Measurements from ENCODE around the gene ITIH4. TPM values are rescaled to one million over a fixed set of nuclear protein-coding genes. Genes with fewer than 3 reads are reported as not detected.

ITIH4 gene
- total RNA-seq, 2 donors from 2014 or later, result 6.0 to 6.2 TPM

DNA sequence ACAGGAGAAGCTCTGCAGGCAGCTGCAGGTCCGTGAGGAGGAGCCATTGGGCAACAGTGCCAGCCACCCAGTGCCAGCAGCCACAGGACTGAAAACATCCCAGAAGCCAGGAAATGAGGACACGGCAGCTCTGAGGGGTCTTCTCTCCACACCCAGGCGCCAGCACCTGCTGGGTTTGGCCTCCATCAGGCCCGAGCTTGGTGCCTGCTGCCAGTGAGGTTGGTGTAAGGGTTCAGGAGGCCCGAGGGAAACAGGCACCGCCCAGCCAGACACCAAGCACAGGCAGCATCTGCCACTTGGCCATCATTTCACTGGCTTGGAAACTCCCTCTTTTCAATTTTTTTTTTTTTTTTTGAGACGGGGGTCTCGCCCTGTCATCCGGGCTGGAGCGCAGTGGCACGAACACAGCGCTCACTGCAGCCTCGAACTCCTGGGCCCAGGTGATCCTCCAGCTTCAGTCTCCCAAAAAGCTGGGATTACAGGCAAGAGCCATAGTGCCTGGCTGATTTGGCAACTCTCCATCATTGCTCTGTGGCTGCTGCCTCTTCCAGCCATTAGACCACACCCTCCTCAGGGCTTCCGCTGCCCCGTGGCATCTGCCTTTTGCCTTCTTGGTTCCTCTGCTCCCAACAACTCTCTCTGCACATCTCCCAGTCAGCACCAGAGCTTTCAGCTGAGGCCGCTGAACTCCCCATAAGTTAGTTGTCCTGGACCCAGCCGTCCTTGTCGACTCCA is 37.3 kb downstream of the ITIH4 start:
- no peaks in the 10 kb centered on the region for H3K36me3 Mint-ChIP-seq (ENCODE audit: low read depth)
- no peaks in the 10 kb centered on the region for H3K9me3 Mint-ChIP-seq
- no peaks in the 10 kb centered on the region for H3K9me3 ChIP-seq (ENCODE audit: control insufficient read depth, low read length)
- H3K4me3 Mint-ChIP-seq, result no peak overlapping the region
- no peak for DNase-seq
- no peak overlapping the region for H3K4me3 ChIP-seq (ENCODE audit: low read length)
- H3K4me1 Mint-ChIP-seq, result no peaks in the 10 kb centered on the region
- 83 to 87% methylated on average over 6 to 18 of the region's 18 CpGs for WGBS, 2 experiments (ENCODE audit: insufficient coverage in 1 of 2, insufficient read length in 1 of 2)
- no peak overlapping the region for H3K9ac ChIP-seq (ENCODE audit: extremely low read depth, low read length, poor library complexity, severe bottlenecking)
- no peaks in the 10 kb centered on the region for H3K27me3 ChIP-seq (ENCODE audit: control insufficient read depth, insufficient read depth, low read length, poor library complexity, severe bottlenecking)
- no peak overlapping the region for H3K27ac Mint-ChIP-seq
- H3K27ac ChIP-seq (ENCODE audit: low read depth, low read length), result no peak overlapping the region
- TF ChIP-seq, protein P1, sequence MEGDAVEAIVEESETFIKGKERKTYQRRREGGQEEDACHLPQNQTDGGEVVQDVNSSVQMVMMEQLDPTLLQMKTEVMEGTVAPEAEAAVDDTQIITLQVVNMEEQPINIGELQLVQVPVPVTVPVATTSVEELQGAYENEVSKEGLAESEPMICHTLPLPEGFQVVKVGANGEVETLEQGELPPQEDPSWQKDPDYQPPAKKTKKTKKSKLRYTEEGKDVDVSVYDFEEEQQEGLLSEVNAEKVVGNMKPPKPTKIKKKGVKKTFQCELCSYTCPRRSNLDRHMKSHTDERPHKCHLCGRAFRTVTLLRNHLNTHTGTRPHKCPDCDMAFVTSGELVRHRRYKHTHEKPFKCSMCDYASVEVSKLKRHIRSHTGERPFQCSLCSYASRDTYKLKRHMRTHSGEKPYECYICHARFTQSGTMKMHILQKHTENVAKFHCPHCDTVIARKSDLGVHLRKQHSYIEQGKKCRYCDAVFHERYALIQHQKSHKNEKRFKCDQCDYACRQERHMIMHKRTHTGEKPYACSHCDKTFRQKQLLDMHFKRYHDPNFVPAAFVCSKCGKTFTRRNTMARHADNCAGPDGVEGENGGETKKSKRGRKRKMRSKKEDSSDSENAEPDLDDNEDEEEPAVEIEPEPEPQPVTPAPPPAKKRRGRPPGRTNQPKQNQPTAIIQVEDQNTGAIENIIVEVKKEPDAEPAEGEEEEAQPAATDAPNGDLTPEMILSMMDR (conservative IDR thresholded peaks at IDR 0.05), result no peak
- no peaks in the 10 kb centered on the region for H3K36me3 ChIP-seq (ENCODE audit: control insufficient read depth, insufficient read depth, low read length)
- H3K27me3 Mint-ChIP-seq (ENCODE audit: insufficient read depth), result no peaks in the 10 kb centered on the region
- H3K4me1 ChIP-seq (ENCODE audit: control insufficient read depth, insufficient read depth, low read length), result no peaks in the 10 kb centered on the region

GRCh38 chr3:52792413-52792812 is 38.1 kb downstream of the ITIH4 start:
- Mint-ChIP-seq H3K36me3 (ENCODE audit: low read depth) (no peaks in the 10 kb centered on the region), H3K27ac (no peak overlapping the region), H3K9me3 (no peaks in the 10 kb centered on the region), H3K4me3 (no peak overlapping the region), H3K4me1 (no peaks in the 10 kb centered on the region), H3K27me3 (ENCODE audit: insufficient read depth) (no peaks in the 10 kb centered on the region)
- DNase-seq, result peak; percentile 82
- H3K27ac ChIP-seq (ENCODE audit: low read depth, low read length), result no peak overlapping the region
- no peaks in the 10 kb centered on the region for H3K9me3 ChIP-seq (ENCODE audit: control insufficient read depth, low read length)
- H3K4me1 ChIP-seq (ENCODE audit: control insufficient read depth, insufficient read depth, low read length), result no peaks in the 10 kb centered on the region
- TF ChIP-seq, protein P1 (conservative IDR thresholded peaks at IDR 0.05), result peak; percentile 77
- WGBS, 2 experiments (ENCODE audit: insufficient coverage in 1 of 2, insufficient read length in 1 of 2), result 79 to 81% methylated on average over 4 to 7 of the region's 7 CpGs
- H3K27me3 ChIP-seq (ENCODE audit: control insufficient read depth, insufficient read depth, low read length, poor library complexity, severe bottlenecking), result no peaks in the 10 kb centered on the region
- no peak overlapping the region for H3K4me3 ChIP-seq (ENCODE audit: low read length)
- no peak overlapping the region for H3K9ac ChIP-seq (ENCODE audit: extremely low read depth, low read length, poor library complexity, severe bottlenecking)
- H3K36me3 ChIP-seq (ENCODE audit: control insufficient read depth, insufficient read depth, low read length), result no peaks in the 10 kb centered on the region

DNA sequence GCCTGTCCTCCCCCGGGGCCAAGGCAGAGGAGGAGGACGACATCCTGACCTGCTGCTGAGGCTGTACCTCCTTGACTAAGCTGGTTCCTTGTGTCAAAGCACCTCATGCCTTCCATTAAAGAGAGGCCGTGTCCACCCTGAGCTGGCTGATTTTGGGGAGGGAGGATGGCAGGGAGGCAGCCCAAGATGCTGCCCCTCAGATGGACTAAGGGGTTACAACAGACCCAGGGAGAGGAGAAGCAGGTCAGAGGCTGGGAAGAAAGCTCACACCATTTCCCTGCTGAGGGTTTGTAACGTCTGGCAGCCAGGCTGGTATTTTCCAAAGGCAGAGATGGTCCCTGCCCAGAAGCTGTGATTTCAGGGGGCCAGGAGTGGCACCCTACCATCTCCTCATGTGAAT is 38.5 kb downstream of the ITIH4 start:
- Histone ChIP-seq H3K9me3 (ENCODE audit: control insufficient read depth, low read length) (no peaks in the 10 kb centered on the region), H3K4me3 (ENCODE audit: low read length) (no peak overlapping the region), H3K27ac (ENCODE audit: low read depth, low read length) (no peak overlapping the region), H3K27me3 (ENCODE audit: control insufficient read depth, insufficient read depth, low read length, poor library complexity, severe bottlenecking) (no peaks in the 10 kb centered on the region), H3K9ac (ENCODE audit: extremely low read depth, low read length, poor library complexity, severe bottlenecking) (no peak overlapping the region), H3K36me3 (ENCODE audit: control insufficient read depth, insufficient read depth, low read length) (no peaks in the 10 kb centered on the region), H3K4me1 (ENCODE audit: control insufficient read depth, insufficient read depth, low read length) (no peaks in the 10 kb centered on the region)
- Mint-ChIP-seq H3K9me3 (no peaks in the 10 kb centered on the region), H3K27me3 (ENCODE audit: insufficient read depth) (no peaks in the 10 kb centered on the region), H3K4me3 (no peak overlapping the region), H3K36me3 (ENCODE audit: low read depth) (no peaks in the 10 kb centered on the region), H3K27ac (no peak overlapping the region), H3K4me1 (no peaks in the 10 kb centered on the region)
- TF ChIP-seq, protein P1 (conservative IDR thresholded peaks at IDR 0.05), result no peak
- WGBS, 2 experiments (ENCODE audit: insufficient coverage in 1 of 2, insufficient read length in 1 of 2), result 84 to 95% methylated on average over 4 of the region's 4 CpGs
- DNase-seq, result no peak
